HFF-Myc (cell line): ENCODE data around the gene OR2Y1.
"Not testable (repeated sequence)": the region's sequence is repeated elsewhere in the genome, so short reads cannot be mapped to it uniquely, and the experiment has no call there.

ENCODE experiments used
- DNase-seq: peaks from one replicate; pipeline ENCODE4 v3.0.0-alpha.2; 2011; ENCODE audit warnings: low read depth; ENCODE audit errors: extremely low read depth
- H3K4me3 ChIP-seq: replicated peaks from 2 replicates; pipeline ENCODE4 v1.5.1; 2011; ENCODE audit warnings: low read depth, mild to moderate bottlenecking, control low read depth, low read length
- CTCF ChIP-seq: IDR thresholded peaks from 2 replicates; pipeline ENCODE4 v1.5.1; 2012; ENCODE audit warnings: mild to moderate bottlenecking, low read depth, low read length, control low read depth; ENCODE audit errors: missing control alignments

OR2Y1 gene, protein sequence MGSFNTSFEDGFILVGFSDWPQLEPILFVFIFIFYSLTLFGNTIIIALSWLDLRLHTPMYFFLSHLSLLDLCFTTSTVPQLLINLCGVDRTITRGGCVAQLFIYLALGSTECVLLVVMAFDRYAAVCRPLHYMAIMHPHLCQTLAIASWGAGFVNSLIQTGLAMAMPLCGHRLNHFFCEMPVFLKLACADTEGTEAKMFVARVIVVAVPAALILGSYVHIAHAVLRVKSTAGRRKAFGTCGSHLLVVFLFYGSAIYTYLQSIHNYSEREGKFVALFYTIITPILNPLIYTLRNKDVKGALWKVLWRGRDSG

DNA sequence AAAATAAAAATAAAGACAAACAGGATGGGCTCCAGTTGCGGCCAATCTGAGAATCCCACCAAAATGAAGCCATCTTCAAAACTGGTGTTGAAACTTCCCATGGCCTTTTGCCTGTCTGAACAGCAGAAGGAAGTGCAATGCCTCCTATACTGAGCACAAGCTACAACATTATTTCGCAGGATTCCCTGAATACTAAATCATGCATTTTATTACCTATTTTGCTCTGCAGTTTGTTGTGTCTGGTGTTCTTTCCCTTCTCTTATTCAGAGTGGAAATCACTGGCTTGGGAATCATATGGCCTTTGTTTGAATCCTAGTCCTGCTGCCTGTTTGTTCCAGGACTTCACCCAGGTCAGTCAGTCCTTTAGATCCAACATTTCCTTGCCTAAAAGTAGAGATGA, at the start of gene OR2Y1:
Gene OR2Y1, minus strand, starts transcription at position 101 of the 400 bp plus-strand sequence. Its CDS starts 0 bp downstream, at position 101.
- no peak within 1 kb of the TSS for H3K4me3 ChIP-seq
- DNase-seq: no peak
- no peak for TF ChIP-seq CTCF

DNA sequence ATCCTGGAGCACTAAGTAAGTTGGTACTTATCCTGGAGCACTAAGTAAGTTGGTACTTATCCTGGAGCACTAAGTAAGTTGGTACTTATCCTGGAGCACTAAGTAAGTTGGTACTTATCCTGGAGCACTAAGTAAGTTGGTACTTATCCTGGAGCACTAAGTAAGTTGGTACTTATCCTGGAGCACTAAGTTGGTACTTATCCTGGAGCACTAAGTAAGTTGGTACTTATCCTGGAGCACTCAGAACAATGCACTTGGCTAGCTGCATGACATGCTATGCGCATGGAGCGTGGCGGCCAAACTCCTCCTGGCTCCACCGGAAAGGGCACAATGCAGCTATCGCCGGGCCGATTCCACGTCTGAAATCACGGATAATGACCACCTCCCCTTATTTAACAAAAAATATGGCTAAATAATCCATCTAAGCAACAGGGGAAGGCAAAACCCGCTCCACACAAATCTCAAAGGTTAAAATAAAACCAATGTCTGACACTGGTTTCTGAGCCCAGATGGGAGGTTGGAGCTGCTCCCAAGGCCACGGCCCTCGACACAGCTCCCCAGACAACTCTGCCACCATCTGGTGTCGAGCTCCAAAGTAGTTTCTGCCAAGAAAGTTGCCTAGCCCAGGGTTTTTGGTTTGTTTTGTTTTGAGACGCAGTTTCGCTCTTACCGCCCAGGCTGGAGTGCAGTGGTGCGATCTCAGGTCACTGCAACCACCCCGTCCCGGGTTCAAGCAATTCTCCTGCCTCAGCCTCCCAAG, 49.0 kb upstream of the OR2Y1 start:
- not testable (repeated sequence) for DNase-seq

DNA sequence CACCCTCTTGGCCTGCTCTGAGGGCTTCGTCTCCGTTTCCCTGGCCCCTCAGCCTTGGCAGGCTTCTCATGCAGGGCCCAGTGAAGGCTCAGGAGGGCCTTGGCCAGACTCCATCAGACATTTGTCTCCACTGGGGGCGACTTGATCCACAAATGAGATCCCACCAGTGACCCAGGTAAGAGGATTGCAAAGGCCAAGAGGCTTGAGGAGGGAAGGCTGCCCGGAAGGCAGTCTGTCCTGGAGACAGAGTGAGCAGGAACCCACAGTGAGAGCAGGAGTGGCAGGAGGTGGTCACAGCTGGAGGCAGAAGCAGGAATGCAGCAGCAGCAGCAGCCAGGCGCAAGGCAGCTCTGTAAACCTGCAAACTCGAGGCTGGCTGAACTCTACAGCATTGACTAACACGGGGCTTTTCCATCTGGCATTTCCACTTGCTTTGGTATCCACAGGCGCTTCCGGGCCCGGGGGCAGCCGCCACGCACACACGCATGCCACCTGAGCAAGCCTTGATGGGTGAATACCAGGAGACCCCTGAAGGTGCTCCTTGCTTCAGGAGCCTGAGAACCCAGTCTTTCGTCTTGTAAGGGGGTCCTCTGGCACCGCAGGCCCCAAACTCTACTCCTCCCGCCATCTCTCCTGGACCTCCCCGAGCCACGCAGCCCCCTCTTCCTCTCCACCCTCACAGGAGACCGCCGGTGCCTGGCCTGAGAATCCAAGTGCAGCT, 48.0 kb upstream of the OR2Y1 start:
- no peak for TF ChIP-seq CTCF
- no peak for DNase-seq
- no peak overlapping the region for H3K4me3 ChIP-seq

More for the DNA sequence above, 49.0 kb upstream of the OR2Y1 start:
- not testable (repeated sequence) for H3K4me3 ChIP-seq

GRCh38 chr5:180786531-180787398, 46.9 kb upstream of the OR2Y1 start:
- no peak for DNase-seq
- no peak for TF ChIP-seq CTCF
- H3K4me3 ChIP-seq: no peak overlapping the region

- no peak for TF ChIP-seq CTCF
- no peak for DNase-seq
- H3K4me3 ChIP-seq: no peak overlapping the region
These were observed 46.0 kb upstream of the OR2Y1 start for GRCh38 chr5:180785794-180786221.

DNA sequence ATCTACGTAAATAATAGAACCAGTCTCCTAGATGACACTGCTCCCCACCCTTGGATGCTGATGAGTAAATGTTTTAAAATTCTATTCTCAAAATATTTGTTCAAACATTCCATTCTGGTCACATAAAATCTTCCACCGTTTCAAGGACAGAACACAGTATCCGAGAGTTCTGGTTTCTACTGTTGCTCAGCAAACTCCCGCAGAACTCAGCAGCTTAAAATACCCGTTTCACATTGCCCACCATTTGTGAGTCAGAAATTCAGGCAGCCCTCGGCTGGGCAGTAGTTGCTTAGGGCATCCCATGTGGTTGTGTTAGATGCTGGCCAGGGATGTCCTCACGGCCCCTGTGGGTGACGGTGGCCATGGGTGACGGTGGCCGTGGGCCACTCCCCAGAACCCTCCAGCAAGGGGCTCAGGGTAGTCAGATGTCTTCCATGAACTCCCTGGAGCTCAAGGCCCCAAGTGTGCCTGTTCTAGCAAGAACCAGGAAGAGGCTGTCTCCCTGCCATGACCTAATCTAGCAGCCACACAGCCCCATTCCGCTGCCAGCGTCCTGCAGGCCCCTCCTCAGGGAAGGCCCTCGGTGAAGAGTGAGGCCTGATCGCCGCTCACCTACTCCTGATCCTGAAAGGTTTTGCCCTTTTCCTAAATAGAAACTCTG, 45.4 kb upstream of the OR2Y1 start:
- DNase-seq: no peak
- no peak for TF ChIP-seq CTCF
- H3K4me3 ChIP-seq: no peak overlapping the region
